ENCODE results near the gene MBD5. TPM values are rescaled to one million over a fixed set of nuclear protein-coding genes. Genes with fewer than 3 reads are reported as not detected.

The MBD5 gene
- total and polyA plus RNA-seq, 2 donors (not counting 1 experiment from before 2014, with no cell fraction given) = 10.9 to 69.7 TPM

DNA sequence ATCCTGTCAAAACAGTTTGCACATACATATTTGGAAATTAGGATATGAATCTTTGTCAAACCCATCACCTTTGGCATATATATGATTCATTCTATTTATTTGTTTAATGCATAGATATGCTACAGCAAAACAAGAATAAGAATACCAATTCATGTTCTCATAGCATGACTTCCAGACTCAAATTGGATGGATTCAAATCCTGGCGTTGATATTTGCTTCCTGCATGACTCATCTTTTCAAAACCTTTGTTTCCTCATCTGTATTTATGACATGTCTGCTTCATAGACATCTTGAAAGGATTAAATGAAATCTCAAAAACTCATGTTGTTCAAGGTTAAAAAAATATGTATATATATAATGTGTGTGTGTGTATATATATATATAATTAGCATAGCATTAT lies 261.3 kb downstream of the MBD5 start:
- Histone ChIP-seq H3K4me3 (ENCODE audit: control extremely low read depth in 1 of 5, extremely low read depth in 1 of 5, insufficient read depth in 1 of 5, low read depth in 2 of 5, low read length in 4 of 5) (no peak overlapping the region), H3K4me2 (replicated peaks; ENCODE audit: low read depth, low read length, poor library complexity, severe bottlenecking) (no peak overlapping the region), H3K9ac (ENCODE audit: low read length) (no peak overlapping the region), H2AFZ (ENCODE audit: insufficient read depth, low read depth, low read length, poor library complexity, severe bottlenecking) (no peak overlapping the region), H3K36me3 (replicated peaks in 1 of 2; ENCODE audit: control extremely low read depth in 1 of 2, control insufficient read depth in 1 of 2, extremely low read depth in 1 of 2, insufficient read depth in 2 of 2, low read length in 1 of 2) (peaks cover 0 to 1% of the 10 kb centered on the region in 2 experiments), H3K4me1 (ENCODE audit: control insufficient read depth in 2 of 2, insufficient read depth in 2 of 2, low read length in 2 of 2) (no peaks in the 10 kb centered on the region), H3K79me2 (ENCODE audit: control insufficient read depth, insufficient read depth, low read length) (no peaks in the 10 kb centered on the region), H3K27ac (ENCODE audit: low read length in 2 of 2) (no peak overlapping the region), H4K20me1 (ENCODE audit: control insufficient read depth, insufficient read depth, low read length, poor library complexity, severe bottlenecking) (no peaks in the 10 kb centered on the region), H3K9me3 (ENCODE audit: control extremely low read depth in 1 of 3, control insufficient read depth in 2 of 3, insufficient read depth in 1 of 3, low read length in 2 of 3) (no peaks in the 10 kb centered on the region), H3K27me3 (replicated peaks in 1 of 4; ENCODE audit: control extremely low read depth in 1 of 4, control insufficient read depth in 3 of 4, insufficient read depth in 4 of 4, low read length in 3 of 4) (no peaks in the 10 kb centered on the region)
- Mint-ChIP-seq H3K4me3 (no peak overlapping the region), H3K4me1 (peaks cover 10% of the 10 kb centered on the region), H3K27ac (no peak overlapping the region), H3K9me3 (ENCODE audit: insufficient read depth) (no peaks in the 10 kb centered on the region), H3K27me3 (no peaks in the 10 kb centered on the region)
- TF ChIP-seq CTCF (IDR thresholded peaks at IDR 0.05) = no peak
- TF ChIP-seq EZH2 (IDR thresholded peaks at IDR 0.05; ENCODE audit: borderline replicate concordance, insufficient read depth, low read depth, low read length, poor library complexity, severe bottlenecking) = no peak
- ATAC-seq (ENCODE audit: low read depth) (no peak), DNase-seq (no peak)
- no CpG with 5 or more reads among the region's 1 CpG for WGBS (ENCODE audit: insufficient coverage)
- ChIA-PET POLR2A (no interaction called here), CTCF (no interaction called here)
- intact Hi-C loops (cut with micrococcal nuclease) = no loop called here

DNA sequence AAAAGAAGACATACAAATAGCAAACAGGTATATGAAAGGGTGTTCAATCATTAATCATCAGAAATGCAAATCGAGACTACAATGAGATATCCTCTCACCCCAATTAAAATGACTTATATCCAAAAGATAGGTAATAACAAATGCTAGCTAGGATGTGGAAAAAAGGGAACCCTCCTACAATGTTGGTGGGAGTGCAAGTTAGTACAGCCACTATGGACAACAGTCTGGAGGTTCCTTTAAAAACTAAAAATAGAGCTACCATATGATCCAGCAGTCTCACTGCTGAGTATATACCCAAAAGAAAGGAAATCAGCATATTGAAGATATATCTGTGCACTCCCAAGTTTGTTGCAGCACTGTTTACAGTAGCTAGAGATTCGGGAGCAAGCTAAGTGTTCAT lies 271.5 kb downstream of the MBD5 start:
- no peaks in the 10 kb centered on the region for H3K27me3 Mint-ChIP-seq
- Histone ChIP-seq H3K4me1 (ENCODE audit: control insufficient read depth in 2 of 2, insufficient read depth in 2 of 2, low read length in 2 of 2) (no peaks in the 10 kb centered on the region), H3K4me3 (ENCODE audit: control extremely low read depth in 1 of 5, extremely low read depth in 1 of 5, insufficient read depth in 1 of 5, low read depth in 2 of 5, low read length in 4 of 5) (no peak overlapping the region), H3K9me3 (ENCODE audit: control extremely low read depth in 1 of 3, control insufficient read depth in 2 of 3, insufficient read depth in 1 of 3, low read length in 2 of 3) (peaks cover 0 to 1% (median 0%) of the 10 kb centered on the region in 3 donors), H3K4me2 (replicated peaks; ENCODE audit: low read depth, low read length, poor library complexity, severe bottlenecking) (no peak overlapping the region), H4K20me1 (ENCODE audit: control insufficient read depth, insufficient read depth, low read length, poor library complexity, severe bottlenecking) (no peaks in the 10 kb centered on the region), H3K27me3 (replicated peaks in 1 of 4; ENCODE audit: control extremely low read depth in 1 of 4, control insufficient read depth in 3 of 4, insufficient read depth in 4 of 4, low read length in 3 of 4) (no peaks in the 10 kb centered on the region), H3K27ac (ENCODE audit: low read length in 2 of 2) (no peak overlapping the region), H3K9ac (ENCODE audit: low read length) (no peak overlapping the region), H2AFZ (ENCODE audit: insufficient read depth, low read depth, low read length, poor library complexity, severe bottlenecking) (no peak overlapping the region), H3K79me2 (ENCODE audit: control insufficient read depth, insufficient read depth, low read length) (no peaks in the 10 kb centered on the region), H3K36me3 (replicated peaks in 1 of 2; ENCODE audit: control extremely low read depth in 1 of 2, control insufficient read depth in 1 of 2, extremely low read depth in 1 of 2, insufficient read depth in 2 of 2, low read length in 1 of 2) (peaks cover 0 to 1% of the 10 kb centered on the region in 2 experiments)
- ChIA-PET CTCF (no interaction called here), POLR2A (no interaction called here)
- WGBS (ENCODE audit: insufficient coverage) = no CpG with 5 or more reads among the region's 2 CpGs
- intact Hi-C loops (cut with micrococcal nuclease) = no loop called here
- no peak overlapping the region for H3K27ac Mint-ChIP-seq
- H3K4me3 Mint-ChIP-seq = no peak overlapping the region
- ATAC-seq (ENCODE audit: low read depth) (no peak), DNase-seq (no peak)
- no peak for TF ChIP-seq CTCF (IDR thresholded peaks at IDR 0.05)
- TF ChIP-seq EZH2 (IDR thresholded peaks at IDR 0.05; ENCODE audit: borderline replicate concordance, insufficient read depth, low read depth, low read length, poor library complexity, severe bottlenecking) = no peak
- H3K4me1 Mint-ChIP-seq = no peaks in the 10 kb centered on the region
- H3K9me3 Mint-ChIP-seq (ENCODE audit: insufficient read depth) = no peaks in the 10 kb centered on the region
